Measurements from ENCODE around the gene IGSF11.

The IGSF11 gene

GRCh38 chr3:118948146-118948545 lies 86.5 kb downstream of the IGSF11 start:
- no peak for FAIRE-seq

GRCh38 chr3:118946449-118946848 lies 88.2 kb downstream of the IGSF11 start:
- FAIRE-seq = no peak

DNA sequence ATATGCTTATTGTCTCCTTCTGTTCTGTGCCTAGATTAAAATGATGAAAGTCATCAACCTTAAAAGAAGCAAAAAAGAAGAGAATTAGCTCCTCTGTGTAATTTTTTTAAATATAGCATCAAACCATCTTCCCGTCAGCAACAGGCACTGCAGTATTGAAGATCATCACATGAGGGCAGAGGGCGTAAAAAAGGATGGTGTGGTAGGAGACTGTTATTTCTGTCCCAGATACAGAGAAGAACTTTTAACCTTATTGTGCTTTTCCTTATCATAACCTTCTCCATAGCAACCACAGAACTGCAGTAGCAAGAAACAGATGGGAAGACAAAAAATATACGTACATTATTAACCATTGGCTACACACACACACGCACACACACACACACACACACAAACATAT lies 88.8 kb downstream of the IGSF11 start:
- no peak for FAIRE-seq

- FAIRE-seq = no peak
Observed at GRCh38 chr3:118943597-118943996, 91.0 kb downstream of the IGSF11 start.

GRCh38 chr3:118942671-118943070 lies 92.0 kb downstream of the IGSF11 start:
- FAIRE-seq = no peak

DNA sequence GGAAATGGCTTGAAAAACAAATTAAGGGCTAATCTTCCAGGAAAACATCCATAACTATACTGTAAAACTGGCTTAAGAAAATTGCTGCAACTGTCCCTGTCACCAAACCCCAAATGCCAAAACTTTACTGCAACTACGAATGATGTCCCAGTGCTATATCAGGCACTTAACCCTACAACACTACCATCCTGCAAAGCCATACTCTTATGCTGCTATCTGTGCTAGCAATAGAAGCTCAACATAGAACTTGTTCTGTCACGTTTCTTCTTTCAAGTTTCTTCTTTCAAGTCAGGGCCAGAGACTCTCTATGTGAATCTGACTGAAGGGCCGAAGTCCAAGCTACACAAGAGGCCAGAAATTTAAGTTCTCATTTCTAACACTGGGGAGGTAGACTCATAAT lies 92.5 kb downstream of the IGSF11 start:
- FAIRE-seq = no peak

DNA sequence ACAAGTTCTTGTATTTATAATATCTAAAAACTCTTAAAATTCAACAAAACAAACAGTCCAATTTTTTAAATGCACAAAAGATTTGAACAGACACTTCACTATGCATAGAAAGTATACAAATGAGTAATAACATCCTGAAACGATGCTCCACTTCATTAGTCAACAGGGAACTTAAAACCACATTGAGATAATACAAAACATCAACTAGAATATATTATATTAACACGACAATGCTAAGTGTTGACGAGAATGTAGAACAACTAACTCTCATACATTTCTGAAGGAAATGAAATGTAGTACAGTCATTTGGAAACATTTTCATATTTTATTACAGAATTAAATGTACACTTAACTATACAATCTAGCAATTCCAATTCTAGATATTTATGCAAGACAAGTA lies 93.4 kb downstream of the IGSF11 start:
- FAIRE-seq = no peak

DNA sequence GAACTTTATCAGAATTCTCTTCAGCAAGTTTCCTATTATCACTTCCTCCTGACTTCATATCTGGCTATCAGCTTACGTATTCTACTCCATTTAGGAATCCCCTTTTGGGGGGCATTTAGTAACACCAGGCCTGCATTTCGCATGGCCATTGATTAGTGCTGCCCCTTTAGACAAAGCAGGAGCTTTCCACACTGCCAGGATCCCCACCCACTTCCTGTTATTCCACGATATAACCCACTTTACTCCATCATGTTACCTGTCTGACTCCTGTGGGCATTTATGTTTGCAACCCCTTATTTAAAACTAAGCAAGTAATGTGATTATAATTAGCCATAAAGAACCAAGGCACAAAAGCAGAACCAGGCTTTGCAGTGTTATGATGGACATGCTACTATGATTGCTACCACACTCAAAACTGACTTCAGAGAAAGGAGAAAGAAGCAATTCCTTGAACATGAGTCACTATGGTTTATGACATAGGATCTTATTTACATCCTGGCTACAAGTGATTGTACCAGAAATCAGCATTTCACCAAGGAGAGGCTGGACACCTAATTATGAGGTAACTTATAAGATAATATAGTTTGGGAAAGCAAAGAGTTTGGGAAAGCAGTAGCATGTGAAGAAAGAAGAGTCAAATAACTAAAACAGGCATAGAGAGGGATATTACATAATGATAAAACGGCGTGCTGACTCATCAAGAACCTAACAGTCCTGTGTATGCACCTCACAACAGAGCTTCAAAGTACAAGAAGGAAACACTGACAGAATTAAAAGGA lies 96.3 kb downstream of the IGSF11 start:
- no peak for FAIRE-seq

DNA sequence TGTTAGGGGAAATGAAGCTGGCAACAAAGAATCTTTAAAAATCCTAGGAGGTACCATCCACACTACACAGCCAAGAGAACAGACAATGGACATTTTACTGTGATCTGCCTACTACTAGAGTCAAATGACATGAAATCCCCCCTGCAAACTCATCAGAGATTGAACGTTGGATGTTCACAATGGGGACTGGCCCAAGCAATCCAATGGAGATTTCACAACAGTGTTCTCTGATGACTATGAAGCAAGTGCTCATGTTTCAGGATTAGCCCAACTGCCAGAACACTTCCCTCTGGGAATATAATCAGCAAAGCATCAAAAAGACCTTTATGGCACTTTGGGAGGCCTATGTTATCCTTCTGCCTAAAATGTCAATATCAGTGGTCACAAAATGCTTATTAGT lies 97.8 kb downstream of the IGSF11 start:
- no peak for FAIRE-seq

- no peak for FAIRE-seq
Observed at GRCh38 chr3:118932822-118933558, 101.7 kb downstream of the IGSF11 start.

DNA sequence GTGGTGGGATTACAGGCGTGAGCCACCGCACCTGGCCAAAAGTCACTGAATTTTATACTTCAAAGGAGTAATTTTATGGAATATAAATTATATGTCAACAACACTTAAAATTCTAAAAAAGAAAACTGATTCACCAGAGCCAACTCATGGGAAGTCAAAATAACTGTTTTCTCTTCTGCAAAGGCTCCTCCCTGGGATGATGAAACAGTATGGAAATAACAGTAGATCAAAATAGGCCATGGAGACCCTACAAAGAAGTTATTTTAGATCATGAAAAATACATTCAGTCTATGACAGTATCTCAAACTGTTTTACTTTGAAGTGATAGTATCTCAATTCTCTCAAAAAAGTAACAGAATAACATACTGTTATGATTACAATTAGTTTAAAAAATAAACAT lies 102.7 kb downstream of the IGSF11 start:
- FAIRE-seq = no peak

DNA sequence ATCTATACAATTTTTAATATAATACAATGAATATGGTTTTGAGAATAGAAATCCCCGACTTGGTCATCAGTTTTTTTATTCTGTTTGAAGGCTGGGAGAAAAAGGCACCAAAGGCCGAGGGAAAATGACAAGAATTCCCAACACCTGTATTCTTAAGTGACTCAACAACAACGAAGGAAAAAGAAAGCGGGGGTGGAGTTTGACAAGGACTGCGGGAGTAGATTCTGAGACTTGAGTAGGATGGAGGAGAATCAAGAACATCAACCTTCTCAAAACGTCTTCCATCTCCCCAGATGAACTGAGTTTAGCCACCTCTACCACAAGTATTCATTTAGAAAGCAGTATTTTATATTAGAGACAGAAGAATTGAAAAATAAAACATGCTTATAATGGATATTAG lies 107.2 kb downstream of the IGSF11 start:
- no peak for FAIRE-seq

DNA sequence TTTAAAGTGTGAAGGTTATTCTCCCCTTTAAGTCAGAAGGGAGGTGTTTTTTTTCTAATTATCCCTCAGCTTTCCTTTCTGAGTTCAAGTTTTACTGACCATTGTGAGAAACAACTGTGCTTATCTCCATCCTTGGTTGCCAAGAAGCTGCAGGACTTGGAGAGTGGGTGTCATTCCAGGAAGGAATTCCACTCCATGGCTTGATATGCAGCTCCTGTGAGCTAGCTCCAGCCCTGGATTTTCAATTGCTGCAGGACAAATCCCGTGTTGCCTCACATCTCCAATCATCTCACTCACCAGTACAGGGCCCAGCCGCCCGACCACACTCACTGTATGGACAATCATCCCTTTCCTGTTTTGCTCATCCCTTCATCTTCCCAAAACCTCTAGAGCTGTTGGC lies 122.5 kb downstream of the IGSF11 start:
- FAIRE-seq = no peak

- FAIRE-seq = no peak
Observed at GRCh38 chr3:118910332-118910731, 124.3 kb downstream of the IGSF11 start.

DNA sequence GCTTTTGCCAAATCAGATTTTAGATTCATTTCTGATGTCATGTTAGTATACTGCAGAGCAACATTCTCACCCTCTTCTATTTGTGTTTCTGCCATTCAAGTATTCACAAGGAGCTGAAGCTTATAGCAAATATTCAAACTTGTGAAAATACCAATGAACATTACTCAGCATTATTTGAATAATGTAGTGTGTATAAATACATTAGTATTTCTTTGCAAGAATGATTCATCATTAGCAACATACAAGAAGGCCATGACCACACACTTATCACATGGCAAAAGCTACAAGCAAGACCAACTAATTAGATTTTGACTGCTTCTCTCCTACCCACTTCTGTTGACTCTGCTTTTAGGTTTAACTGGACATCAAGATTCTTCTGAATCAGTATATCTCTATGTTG lies 124.9 kb downstream of the IGSF11 start:
- no peak for FAIRE-seq

- no peak for FAIRE-seq
Observed at GRCh38 chr3:118907909-118908308, 126.7 kb downstream of the IGSF11 start.

- FAIRE-seq = no peak
Observed at GRCh38 chr3:118900737-118901525, 133.7 kb downstream of the IGSF11 start.

- no peak for FAIRE-seq
Observed at GRCh38 chr3:118890206-118890605, 144.4 kb downstream of the IGSF11 start.

DNA sequence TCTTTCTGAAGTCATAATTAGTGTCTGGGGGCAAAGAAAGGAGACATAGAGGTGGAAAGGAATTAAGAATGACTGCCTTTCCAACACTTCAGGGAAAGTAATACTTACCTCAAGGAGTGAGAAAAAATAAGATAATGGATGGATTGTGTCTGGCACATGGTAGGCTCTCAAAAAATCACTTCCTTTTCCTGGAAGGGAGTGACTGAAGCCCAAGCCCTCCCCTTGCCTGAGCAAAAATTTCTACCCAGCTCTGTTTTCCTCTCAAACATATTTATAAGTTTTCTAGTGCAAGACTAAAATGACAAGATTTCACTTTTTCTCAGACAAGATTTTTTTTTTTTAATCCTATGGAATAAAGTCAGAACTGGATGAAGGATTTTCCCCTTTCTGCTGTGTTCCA lies 145.0 kb downstream of the IGSF11 start:
- no peak for FAIRE-seq

DNA sequence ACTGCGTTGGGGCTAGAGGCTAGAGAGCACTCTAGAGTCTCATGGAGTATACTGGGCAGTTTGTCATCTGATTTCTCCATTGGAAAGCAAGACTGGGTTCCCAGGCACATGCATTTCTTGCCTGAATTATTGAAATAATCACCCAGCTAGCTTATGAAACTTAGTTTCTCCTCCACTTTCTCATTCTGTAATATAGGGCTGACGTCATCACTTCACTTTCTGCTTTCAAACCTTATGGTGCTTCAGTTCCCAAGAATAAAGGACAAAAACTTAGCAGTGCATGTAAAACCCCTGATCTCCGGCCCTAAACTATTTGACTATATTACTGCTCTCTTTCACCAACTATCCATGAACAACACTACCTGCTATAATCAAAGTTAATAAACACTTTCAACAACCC lies 147.9 kb downstream of the IGSF11 start:
- FAIRE-seq = no peak

DNA sequence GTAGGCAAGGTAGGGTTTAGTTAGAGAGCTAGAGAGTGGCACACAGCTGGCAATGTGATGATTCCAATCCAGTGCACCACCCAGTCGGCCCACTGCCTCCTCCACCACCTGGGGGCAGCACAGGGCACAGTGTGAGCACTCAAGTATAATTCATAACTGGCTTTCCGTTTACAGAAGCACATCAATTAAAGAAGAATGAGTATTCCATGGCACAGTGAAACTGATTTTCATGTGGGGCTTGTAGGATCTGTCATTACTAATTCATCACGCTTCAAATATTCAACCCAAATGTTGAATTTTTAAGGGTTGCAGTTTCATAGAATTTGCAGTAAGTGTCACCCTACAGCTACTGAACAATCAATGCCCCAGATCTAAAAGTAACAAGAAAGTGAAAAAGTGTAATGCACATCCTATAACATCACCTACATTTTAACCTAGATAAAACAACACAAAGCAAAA lies 149.9 kb downstream of the IGSF11 start:
- no peak for FAIRE-seq

- peak; percentile 67 for FAIRE-seq
Observed at GRCh38 chr3:118882353-118882947, 152.2 kb downstream of the IGSF11 start.

DNA sequence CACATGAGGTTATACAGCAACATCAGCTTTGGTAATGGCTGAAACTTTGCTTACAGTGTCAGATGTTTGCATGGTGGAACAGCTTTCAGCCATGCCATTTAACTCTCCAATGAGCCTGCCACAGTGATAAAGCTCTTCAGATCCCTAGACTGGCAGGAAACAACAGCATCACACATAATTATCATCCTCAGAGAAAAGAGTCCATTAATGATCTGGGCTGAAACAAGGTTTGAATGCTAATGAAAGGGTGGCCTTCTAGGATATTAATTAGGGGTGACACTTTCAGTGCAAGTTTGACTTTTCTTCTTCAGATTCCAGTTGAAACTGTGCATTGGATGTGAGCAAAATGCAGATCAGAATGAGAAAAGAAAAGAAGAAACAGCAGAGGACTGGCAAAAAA lies 166.6 kb downstream of the IGSF11 start:
- FAIRE-seq = no peak
